Central memory CD4-positive, alpha-beta T cell (primary cell): ENCODE results near the gene SPRED2.

ENCODE experiments used
- DNase-seq: peaks from one replicate; pipeline ENCODE4 v3.0.0; 2022

The SPRED2 gene

GRCh38 chr2:65300761-65301711 is 131.4 kb downstream of the SPRED2 start:
- DNase-seq, result peak; percentile 72

- no peak for DNase-seq
Observed at GRCh38 chr2:65300134-65300760, 132.2 kb downstream of the SPRED2 start.

- no peak for DNase-seq
Observed at GRCh38 chr2:65299246-65299645, 133.2 kb downstream of the SPRED2 start.

- DNase-seq, result no peak
Observed at GRCh38 chr2:65298089-65298488, 134.3 kb downstream of the SPRED2 start.

GRCh38 chr2:65297544-65297943 is 134.9 kb downstream of the SPRED2 start:
- no peak for DNase-seq

GRCh38 chr2:65296971-65297370 is 135.4 kb downstream of the SPRED2 start:
- DNase-seq, result no peak

- DNase-seq, result no peak
Observed at GRCh38 chr2:65294701-65295100, 137.7 kb downstream of the SPRED2 start.

- no peak for DNase-seq
Observed at GRCh38 chr2:65294136-65294535, 138.3 kb downstream of the SPRED2 start.

- no peak for DNase-seq
Observed at GRCh38 chr2:65293376-65293775, 139.0 kb downstream of the SPRED2 start.

GRCh38 chr2:65292461-65293011 is 139.9 kb downstream of the SPRED2 start:
- no peak for DNase-seq

- no peak for DNase-seq
Observed at GRCh38 chr2:65292106-65292400, 140.3 kb downstream of the SPRED2 start.

- no peak for DNase-seq
Observed at GRCh38 chr2:65291216-65292105, 140.9 kb downstream of the SPRED2 start.

GRCh38 chr2:65287364-65287763 is 145.0 kb downstream of the SPRED2 start:
- no peak for DNase-seq

- no peak for DNase-seq
Observed at GRCh38 chr2:65282477-65283053, 149.8 kb downstream of the SPRED2 start.

GRCh38 chr2:65281627-65282351 is 150.6 kb downstream of the SPRED2 start:
- DNase-seq, result no peak

GRCh38 chr2:65279756-65280155 is 152.6 kb downstream of the SPRED2 start:
- no peak for DNase-seq

- no peak for DNase-seq
Observed at GRCh38 chr2:65278531-65278981, 153.8 kb downstream of the SPRED2 start.

GRCh38 chr2:65277791-65278483 is 154.5 kb downstream of the SPRED2 start:
- DNase-seq, result no peak

- DNase-seq, result no peak
Observed at GRCh38 chr2:65277118-65277517, 155.3 kb downstream of the SPRED2 start.

GRCh38 chr2:65276609-65277008 is 155.8 kb downstream of the SPRED2 start:
- DNase-seq, result no peak
